Endothelial cell of umbilical vein (primary cell): ENCODE data around the gene KIF20A. TPM values are rescaled to one million over a fixed set of nuclear protein-coding genes. Genes with fewer than 3 reads are reported as not detected.

ENCODE experiments used
- BruUV-seq: library from RNA; stranded (reverse); fragments of 400-500 nt; replicated peaks from 2 replicates; lab custom pipeline; 2021; lab: Mats Ljungman, UMichigan
- CTCF ChIA-PET: fragments of 300-600, 350-600 bp; sonication (Branson Sonifier 250); formaldehyde crosslinking; loops from one replicate; lab custom pipeline; 2021; ENCODE audit warnings: antibody characterized with exemption, inconsistent platforms; lab: Charles Lee
- POLR2A ChIA-PET: fragments of 300-600, 350-600 bp; sonication (Branson Sonifier 250); formaldehyde crosslinking; loops from one replicate; lab custom pipeline; 2021; ENCODE audit warnings: antibody characterized with exemption, inconsistent platforms; lab: Charles Lee
- DNase-seq: peaks from one replicate; pipeline ENCODE4 v3.0.0-alpha.2; 2011; ENCODE audit warnings: low read depth, low spot score
- FAIRE-seq: peaks from 2 replicates; lab custom pipeline; 2011; peaks lifted over from hg19 to GRCh38; lab: Jason Lieb, UNC
- H2AFZ ChIP-seq: 2 replicates; pipeline ENCODE4 v1.6.0; 2012; ENCODE audit warnings: low read depth, low read length, control low read depth, inconsistent platforms
- H3K27ac ChIP-seq: 2 replicates; pipeline ENCODE4 v1.5.1; 2011; ENCODE audit warnings: low read depth, mild to moderate bottlenecking, control low read depth, low read length, moderate library complexity; ENCODE audit not compliant: insufficient read depth
- H3K27me3 ChIP-seq, 2 experiments: 2 replicates each; pipeline versions ENCODE4 v1.6.0 to v1.6.1; 2011; ENCODE audit warnings: low read length in 2 of 2, mixed read lengths in 1 of 2; ENCODE audit not compliant: control insufficient read depth in 2 of 2, insufficient read depth in 2 of 2
- H3K36me3 ChIP-seq, 2 experiments: 2 replicates in 1 of 2; 3 replicates in 1 of 2; pipeline ENCODE4 v1.5.1; 2011; ENCODE audit warnings: low read length in 2 of 2, mild to moderate bottlenecking in 1 of 2, moderate library complexity in 1 of 2; ENCODE audit not compliant: control insufficient read depth in 2 of 2, insufficient read depth in 2 of 2; ENCODE audit errors: extremely low read depth in 1 of 2
- H3K4me1 ChIP-seq: 3 replicates; pipeline ENCODE4 v1.5.1; 2011; ENCODE audit warnings: mild to moderate bottlenecking, low read length; ENCODE audit not compliant: control insufficient read depth, insufficient read depth; ENCODE audit errors: extremely low read depth
- H3K4me2 ChIP-seq: 2 replicates; pipeline ENCODE4 v1.6.1; 2011; ENCODE audit warnings: low read length, control low read depth, mixed read lengths; ENCODE audit not compliant: insufficient read depth
- H3K4me3 ChIP-seq, 3 experiments: fragments of 200-600 bp in 1 of 3; sonication (generic), shearing (Covaris generic) in 1 of 3; replicated peaks in 1 of 3; 2 replicates each; pipeline ENCODE4 v1.5.1; 2011 to 2016; ENCODE audit warnings: control low read depth in 3 of 3, low read length in 3 of 3, mild to moderate bottlenecking in 2 of 3, inconsistent platforms in 1 of 3, low read depth in 1 of 3, moderate library complexity in 1 of 3; ENCODE audit not compliant: insufficient read depth in 1 of 3
- H3K79me2 ChIP-seq: 2 replicates; pipeline ENCODE4 v1.6.0; 2012; ENCODE audit warnings: low read length, inconsistent platforms; ENCODE audit not compliant: control insufficient read depth, insufficient read depth
- H3K9ac ChIP-seq: replicated peaks from 2 replicates; pipeline ENCODE3; 2011; ENCODE audit warnings: low read length, control low read depth; ENCODE audit not compliant: insufficient read depth; ENCODE audit errors: extremely low read depth
- H3K9me1 ChIP-seq: replicated peaks from 3 replicates; pipeline ENCODE4 v1.6.0; 2011; ENCODE audit warnings: mild to moderate bottlenecking, low read length; ENCODE audit not compliant: control insufficient read depth, insufficient read depth; ENCODE audit errors: extremely low read depth
- H3K9me3 ChIP-seq: replicated peaks from 2 replicates; pipeline ENCODE4 v1.5.1; 2012; ENCODE audit warnings: low read length, inconsistent platforms; ENCODE audit not compliant: control insufficient read depth, insufficient read depth
- H4K20me1 ChIP-seq: replicated peaks from 2 replicates; pipeline ENCODE3; 2011; ENCODE audit warnings: mild to moderate bottlenecking, low read length; ENCODE audit not compliant: control insufficient read depth, insufficient read depth; ENCODE audit errors: extremely low read depth
- CTCF ChIP-seq, 2 donors: IDR thresholded peaks; 1 replicate in 1 of 2; 2 replicates in 1 of 2; pipeline ENCODE4 v1.5.1; 2011; ENCODE audit warnings: low read length in 2 of 2, mild to moderate bottlenecking in 2 of 2, moderate library complexity in 2 of 2, control low read depth in 1 of 2, inconsistent platforms in 1 of 2, low read depth in 1 of 2; ENCODE audit not compliant: insufficient read depth in 1 of 2; ENCODE audit errors: extremely low read depth in 1 of 2
- EZH2 ChIP-seq: IDR thresholded peaks from 2 replicates; pipeline ENCODE4 v1.6.1; 2012; ENCODE audit warnings: borderline replicate concordance, low read depth, mild to moderate bottlenecking, moderate library complexity, low read length, inconsistent platforms; ENCODE audit not compliant: severe bottlenecking
- FOS ChIP-seq: IDR thresholded peaks from 2 replicates; pipeline ENCODE4 v1.6.1; 2011; ENCODE audit warnings: mild to moderate bottlenecking, low read length, moderate library complexity, borderline replicate concordance; ENCODE audit not compliant: insufficient read depth
- GATA2 ChIP-seq: IDR thresholded peaks from 2 replicates; pipeline ENCODE4 v1.7.0; 2011; ENCODE audit warnings: low read depth, mild to moderate bottlenecking, moderate library complexity, mixed read lengths, low read length; ENCODE audit not compliant: insufficient read length, insufficient read depth
- JUN ChIP-seq: IDR thresholded peaks from 2 replicates; pipeline ENCODE4 v1.6.1; 2011; ENCODE audit warnings: borderline replicate concordance, low read depth; ENCODE audit not compliant: insufficient read length, insufficient read depth
- MAX ChIP-seq: IDR thresholded peaks from 2 replicates; pipeline ENCODE4 v1.6.1; 2011; ENCODE audit not compliant: insufficient read depth, insufficient read length
- MYC ChIP-seq: IDR thresholded peaks from one replicate; pipeline ENCODE4 v1.6.1; 2011; ENCODE audit warnings: mild to moderate bottlenecking, low read depth, low read length
- POLR2A ChIP-seq: IDR thresholded peaks from 2 replicates; pipeline ENCODE4 v1.6.1; 2012; ENCODE audit warnings: low read depth, mild to moderate bottlenecking, control low read depth, low read length
- POLR2AphosphoS5 ChIP-seq: IDR thresholded peaks from 2 replicates; pipeline ENCODE4 v1.6.1; 2012; ENCODE audit warnings: low read depth, mild to moderate bottlenecking, control low read depth, low read length, moderate library complexity; ENCODE audit not compliant: insufficient read depth
- dilution Hi-C: fragments of 300-500 bp; cut with MboI; formaldehyde crosslinking; loops from one replicate; pipeline ENCODE4 v1.15.0; 2019; ENCODE audit warnings: low sequenced_read_pairs; ENCODE audit not compliant: extremely low pct_ligation_motif_present
- intact Hi-C: fragments of 100-400 bp; cut with micrococcal nuclease; formaldehyde crosslinking; loops from one replicate; pipeline ENCODE4 v1.10.0; 2022
- polyA plus RNA-seq, 4 experiments: library from polyadenylated mRNA; depleted of rRNA in 3 of 4; stranded (reverse) in 3 of 4; unstranded in 1 of 4; fragments of >200 nt; gene quantifications; 2 replicates each; pipeline versions ENCODE4 v1.2.1 to v1.2.3, GENCODE V29; 2011 to 2012; ENCODE audit warnings: missing spikeins in 1 of 4
- total RNA-seq: library from RNA; stranded (reverse); gene quantifications from 2 replicates; pipeline ENCODE4 v1.2.3, GENCODE V29; 2021

Gene KIF20A
- total and polyA plus RNA-seq, 2 donors (not counting 3 experiments of a cell fraction or from before 2014, with no cell fraction given), result 38.7 to 78.1 TPM

GRCh38 chr5:138160706-138161105 lies 18.2 kb upstream of the KIF20A start:
- no peak for FAIRE-seq
- dilution Hi-C loops (no loop called here), intact Hi-C loops (no loop called here)
- no peak for DNase-seq
- no peaks in the 10 kb centered on the region for H3K9me1 ChIP-seq
- no peak overlapping the region for H3K4me3 ChIP-seq
- H4K20me1 ChIP-seq, result no peaks in the 10 kb centered on the region
- H3K4me2 ChIP-seq, result no peak overlapping the region
- BruUV-seq, result no TSS peak
- no peaks in the 10 kb centered on the region for H3K27me3 ChIP-seq
- CTCF ChIA-PET, result no interaction called here
- no peak overlapping the region for H2AFZ ChIP-seq
- H3K9ac ChIP-seq, result no peak overlapping the region
- POLR2A ChIA-PET, result no interaction called here
- peaks cover 42 to 67% of the 10 kb centered on the region in 2 experiments for H3K36me3 ChIP-seq
- no peak overlapping the region for H3K27ac ChIP-seq
- no peaks in the 10 kb centered on the region for H3K9me3 ChIP-seq
- no peaks in the 10 kb centered on the region for H3K4me1 ChIP-seq
- no peaks in the 10 kb centered on the region for H3K79me2 ChIP-seq
- TF ChIP-seq JUN (no peak), EZH2 (no peak), POLR2A (no peak), POLR2AphosphoS5 (no peak), MYC (no peak), CTCF (IDR thresholded peaks at IDR 0.05; ENCODE audit: extremely low read depth in 1 of 2, insufficient read depth in 1 of 2, low read depth in 1 of 2, low read length in 2 of 2) (no peak)

GRCh38 chr5:138163721-138164120 lies 15.2 kb upstream of the KIF20A start:
- DNase-seq (no peak), FAIRE-seq (no peak)
- dilution Hi-C loops, result no loop called here
- Histone ChIP-seq H3K79me2 (no peaks in the 10 kb centered on the region), H3K9ac (no peak overlapping the region), H3K27ac (no peak overlapping the region), H3K9me3 (no peaks in the 10 kb centered on the region), H3K4me3 (no peak overlapping the region), H3K27me3 (no peaks in the 10 kb centered on the region), H3K36me3 (peaks cover 48 to 76% of the 10 kb centered on the region in 2 experiments), H3K4me1 (no peaks in the 10 kb centered on the region), H3K4me2 (no peak overlapping the region), H2AFZ (no peak overlapping the region), H3K9me1 (no peaks in the 10 kb centered on the region), H4K20me1 (no peaks in the 10 kb centered on the region)
- CTCF ChIA-PET, result no interaction called here
- POLR2A ChIA-PET, result no interaction called here
- no TSS peak for BruUV-seq
- no peak for TF ChIP-seq POLR2AphosphoS5
- no peak for TF ChIP-seq MYC
- no peak for TF ChIP-seq MAX
- TF ChIP-seq CTCF (IDR thresholded peaks at IDR 0.05; ENCODE audit: extremely low read depth in 1 of 2, insufficient read depth in 1 of 2, low read depth in 1 of 2, low read length in 2 of 2), result no peak
- TF ChIP-seq EZH2, result no peak
- no peak for TF ChIP-seq FOS
- no peak for TF ChIP-seq GATA2
- no peak for TF ChIP-seq JUN
- TF ChIP-seq POLR2A, result no peak
- intact Hi-C loops, result no loop called here
